OCI-LY3 (cell line): ENCODE measurements around the gene ERGIC1.

Source experiments
- CTCF ChIP-seq: fragments of 200-600, 300-600 bp; sonication (generic); IDR thresholded peaks from 2 replicates; pipeline ENCODE4 v1.5.1; 2014; ENCODE audit warnings: antibody characterized with exemption, low read length, low read depth
- EZH2phosphoT487 ChIP-seq: fragments of 200-600 bp; shearing (Covaris generic); IDR thresholded peaks from 2 replicates; pipeline ENCODE4 v1.6.1; 2018; ENCODE audit warnings: antibody characterized with exemption, mixed run types, low read depth

DNA sequence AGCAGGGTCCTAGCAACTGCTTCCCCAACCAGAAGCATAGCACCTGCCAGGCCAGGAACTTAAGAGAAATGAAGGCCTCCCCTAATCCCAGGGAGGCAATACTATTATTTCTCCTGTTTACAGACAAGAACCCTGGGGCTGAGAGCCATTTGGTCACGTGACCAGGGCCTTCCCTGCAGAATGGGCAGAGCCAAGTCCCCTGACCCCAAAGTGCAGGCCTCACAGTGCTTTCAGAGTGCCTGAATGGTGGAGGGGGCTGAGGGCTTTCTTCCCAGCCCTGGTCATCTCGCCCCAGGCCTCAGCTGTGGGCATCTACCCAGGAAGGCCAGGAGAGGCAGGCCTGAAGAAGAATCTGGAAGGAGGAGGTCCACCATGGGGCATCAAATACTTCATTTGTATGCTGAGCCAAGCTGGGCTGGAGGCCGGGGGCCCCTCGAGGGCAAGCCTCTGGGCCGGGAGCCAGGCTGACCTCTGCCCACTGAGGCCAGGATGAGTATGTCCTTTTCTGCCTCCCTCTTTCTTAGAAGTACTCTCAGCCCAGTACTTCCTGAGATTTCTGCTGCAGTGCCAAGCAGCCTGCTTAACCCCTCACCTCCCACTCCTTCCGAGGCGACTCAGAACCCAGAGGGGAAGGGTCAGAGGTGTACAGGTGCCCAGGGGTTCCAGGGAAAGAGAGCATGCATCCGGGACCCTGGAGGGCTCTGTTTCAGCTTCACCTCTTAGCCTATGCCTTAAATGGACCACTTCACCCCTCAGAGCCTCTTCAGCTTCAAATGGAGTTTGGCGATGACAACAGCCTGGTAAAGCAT, 44.2 kb upstream of the ERGIC1 start:
- TF ChIP-seq CTCF: no peak
- TF ChIP-seq EZH2phosphoT487: no peak
